Liver (tissue), 9 donors: ENCODE results near the gene KCNK10. TPM values are rescaled to one million over a fixed set of nuclear protein-coding genes. Genes with fewer than 3 reads are reported as not detected.

Experiments used
- DNase-seq: peaks from one replicate; pipeline ENCODE4 v3.0.0-alpha.2; 2017; ENCODE audit warnings: low spot score
- H3K27ac ChIP-seq, 2 donors: one replicate each; pipeline ENCODE4 v1.7.0; 2013; ENCODE audit warnings: inconsistent platforms in 2 of 2, low read length in 2 of 2, control low read depth in 1 of 2, low read depth in 1 of 2, mild to moderate bottlenecking in 1 of 2
- H3K27me3 ChIP-seq, 4 donors: one replicate each; pipeline versions ENCODE4 v1.6.1 to v1.7.0; 2013; ENCODE audit warnings: low read length in 3 of 4, inconsistent platforms in 1 of 4, mild to moderate bottlenecking in 1 of 4, moderate library complexity in 1 of 4; ENCODE audit not compliant: control insufficient read depth in 4 of 4, insufficient read depth in 4 of 4
- H3K36me3 ChIP-seq, 4 donors: one replicate each; pipeline versions ENCODE4 v1.6.1 to v1.7.0; 2013; ENCODE audit warnings: low read length in 3 of 4, mild to moderate bottlenecking in 3 of 4, low read depth in 1 of 4, moderate library complexity in 1 of 4; ENCODE audit not compliant: control insufficient read depth in 4 of 4, insufficient read depth in 3 of 4
- H3K4me1 ChIP-seq, 4 donors: one replicate each; pipeline versions ENCODE4 v1.6.1 to v1.7.0; 2013; ENCODE audit warnings: low read length in 3 of 4, mild to moderate bottlenecking in 3 of 4, moderate library complexity in 1 of 4; ENCODE audit not compliant: control insufficient read depth in 4 of 4, insufficient read depth in 4 of 4
- H3K4me3 ChIP-seq, 3 donors: one replicate each; pipeline versions ENCODE4 v1.6.1 to v1.7.0; 2013; ENCODE audit warnings: low read length in 3 of 3, control low read depth in 1 of 3, low read depth in 1 of 3, mild to moderate bottlenecking in 1 of 3
- H3K9ac ChIP-seq, 2 donors: one replicate each; pipeline ENCODE4 v1.7.0; 2013; ENCODE audit warnings: low read length in 2 of 2, mild to moderate bottlenecking in 2 of 2, moderate library complexity in 2 of 2, control low read depth in 1 of 2, low read depth in 1 of 2
- H3K9me3 ChIP-seq, 4 donors: one replicate each; pipeline versions ENCODE4 v1.6.1 to v1.7.0; 2013; ENCODE audit warnings: low read length in 3 of 4; ENCODE audit not compliant: control insufficient read depth in 4 of 4
- EGR1 ChIP-seq, 2 donors: IDR thresholded peaks; 2 replicates each; pipeline ENCODE4 v1.6.1; 2016 to 2018; ENCODE audit warnings: antibody characterized with exemption in 2 of 2, low read depth in 2 of 2
- FOXA1 ChIP-seq: IDR thresholded peaks from 2 replicates; pipeline ENCODE4 v1.6.1; 2016; ENCODE audit warnings: antibody characterized with exemption
- FOXA2 ChIP-seq: IDR thresholded peaks from 2 replicates; pipeline ENCODE4 v1.6.1; 2016; ENCODE audit warnings: antibody characterized with exemption
- GABPA ChIP-seq, 2 donors: IDR thresholded peaks in 1 of 2; conservative IDR thresholded peaks in 1 of 2; 2 replicates each; pipeline ENCODE4 v1.6.1; 2016; ENCODE audit warnings: antibody characterized with exemption in 2 of 2, mild to moderate bottlenecking in 1 of 2, moderate library complexity in 1 of 2
- HNF4A ChIP-seq, 2 donors: conservative IDR thresholded peaks; 2 replicates each; pipeline ENCODE4 v1.6.1; 2016; ENCODE audit warnings: antibody characterized with exemption in 2 of 2, mild to moderate bottlenecking in 2 of 2
- HNF4G ChIP-seq: IDR thresholded peaks from 2 replicates; pipeline ENCODE4 v1.6.1; 2016; ENCODE audit warnings: antibody characterized with exemption
- JUND ChIP-seq, 2 donors: IDR thresholded peaks; 2 replicates each; pipeline ENCODE4 v1.6.1; 2016; ENCODE audit warnings: antibody characterized with exemption in 2 of 2
- NR2F2 ChIP-seq: IDR thresholded peaks from 2 replicates; pipeline ENCODE4 v1.6.1; 2016; ENCODE audit warnings: antibody characterized with exemption
- REST ChIP-seq: IDR thresholded peaks from 2 replicates; pipeline ENCODE4 v1.6.1; 2016; ENCODE audit warnings: antibody characterized with exemption, mild to moderate bottlenecking
- RXRA ChIP-seq, 2 donors: IDR thresholded peaks; 2 replicates each; pipeline ENCODE4 v1.6.1; 2017 to 2018; ENCODE audit warnings: antibody characterized with exemption in 2 of 2, mild to moderate bottlenecking in 1 of 2
- SP1 ChIP-seq: IDR thresholded peaks from 2 replicates; pipeline ENCODE4 v1.6.1; 2018; ENCODE audit warnings: antibody characterized with exemption, mild to moderate bottlenecking
- TAF1 ChIP-seq: conservative IDR thresholded peaks from 2 replicates; pipeline ENCODE4 v1.6.1; 2016; ENCODE audit warnings: antibody characterized with exemption, mild to moderate bottlenecking
- ZBTB33 ChIP-seq: IDR thresholded peaks from 2 replicates; pipeline ENCODE4 v1.6.1; 2016; ENCODE audit warnings: antibody characterized with exemption
- WGBS: extraction: QIAGEN DNeasy Blood & Tissue Kit; methylation state at CpG from one replicate; pipeline ENCODE4 v1.1.7; 2013; 5-methylcytosine and 5-hydroxymethylcytosine counted together
- polyA plus RNA-seq, 2 donors: library from polyadenylated mRNA; stranded (reverse) in 1 of 2; unstranded in 1 of 2; fragments of 200-250 nt in 1 of 2; fragments of >200 nt in 1 of 2; fragmentation: Nextera tagmentation in 1 of 2; extraction: Ambion mirVana in 1 of 2; gene quantifications; one replicate each; pipeline versions ENCODE4 v1.2.1 to v1.2.3, GENCODE V29; 2013 to 2015
- total RNA-seq, 2 donors: library from RNA; depleted of rRNA; stranded (reverse); fragments of >200 nt; gene quantifications; one replicate each; pipeline ENCODE4 v1.2.3, GENCODE V29; 2014
- donor health status: healthy.
- donor health status: healthy.
- donor health status: healthy.
- donor health status: healthy.
- donor health status: healthy.

KCNK10 gene
- total and polyA plus RNA-seq, 4 donors, result 0.05 TPM; not detected in 3

GRCh38 chr14:88218119-88218915, 104.8 kb downstream of the KCNK10 start:
- no peaks in the 10 kb centered on the region for H3K36me3 ChIP-seq
- no peak overlapping the region for H3K9ac ChIP-seq
- H3K27me3 ChIP-seq, result no peaks in the 10 kb centered on the region
- H3K4me1 ChIP-seq, result no peaks in the 10 kb centered on the region
- TF ChIP-seq REST, result no peak
- no peak for TF ChIP-seq GABPA (IDR thresholded peaks at IDR 0.05 in 1 of 2, conservative IDR thresholded peaks at IDR 0.05 in 1 of 2)
- TF ChIP-seq HNF4A (conservative IDR thresholded peaks at IDR 0.05), result no peak
- TF ChIP-seq RXRA (IDR thresholded peaks at IDR 0.05), result no peak
- no peak for TF ChIP-seq NR2F2
- no peak for TF ChIP-seq FOXA1
- no peak for TF ChIP-seq EGR1 (IDR thresholded peaks at IDR 0.05; ENCODE audit: low read depth in 2 of 2)
- TF ChIP-seq SP1, result no peak
- no peak for DNase-seq
- no peak overlapping the region for H3K27ac ChIP-seq
- 83% methylated on average over 9 of the region's 9 CpGs for WGBS
- H3K9me3 ChIP-seq, result peaks cover 2 to 13% (median 4%) of the 10 kb centered on the region in 4 donors
- H3K4me3 ChIP-seq, result no peak overlapping the region

- no peaks in the 10 kb centered on the region for H3K9me3 ChIP-seq
- peaks cover 0 to 5% (median 0%) of the 10 kb centered on the region in 4 donors for H3K27me3 ChIP-seq
- no peak overlapping the region for H3K4me3 ChIP-seq
- no peaks in the 10 kb centered on the region for H3K4me1 ChIP-seq
- no peaks in the 10 kb centered on the region for H3K36me3 ChIP-seq
- H3K27ac ChIP-seq, result no peak overlapping the region
- no peak for TF ChIP-seq SP1
- no peak for TF ChIP-seq REST
- no peak for TF ChIP-seq ZBTB33
- TF ChIP-seq GABPA (IDR thresholded peaks at IDR 0.05 in 1 of 2, conservative IDR thresholded peaks at IDR 0.05 in 1 of 2), result no peak
- TF ChIP-seq JUND (IDR thresholded peaks at IDR 0.05), result no peak
- no peak for TF ChIP-seq HNF4G
- TF ChIP-seq TAF1, result no peak
- no peak for TF ChIP-seq FOXA1
- no peak for TF ChIP-seq NR2F2
- TF ChIP-seq EGR1 (IDR thresholded peaks at IDR 0.05; ENCODE audit: low read depth in 2 of 2), result no peak
- TF ChIP-seq FOXA2, result no peak
- TF ChIP-seq RXRA (IDR thresholded peaks at IDR 0.05), result no peak
- no peak overlapping the region for H3K9ac ChIP-seq
- no peak for DNase-seq
These were observed 110.4 kb downstream of the KCNK10 start for GRCh38 chr14:88212691-88213090.
